Uterus (tissue), 4 donors: ENCODE measurements around the gene B4GALNT3. TPM values are rescaled to one million over a fixed set of nuclear protein-coding genes. Genes with fewer than 3 reads are reported as not detected.

ENCODE experiments used
- DNase-seq, 2 donors: peaks; one replicate each; pipeline ENCODE4 v3.0.0-alpha.2; 2019 to 2020
- H3K27ac ChIP-seq, 2 donors: fragments of 200-600 bp; sonication (generic); 1 replicate in 1 of 2; 2 replicates in 1 of 2; pipeline ENCODE4 v1.5.1; 2016 to 2018
- H3K27me3 ChIP-seq, 2 donors: fragments of 200-600 bp; sonication (generic); one replicate each; pipeline ENCODE4 v1.5.1; 2018 to 2019; ENCODE audit warnings: control low read depth in 1 of 2
- H3K36me3 ChIP-seq, 2 donors: fragments of 200-600 bp; sonication (generic); one replicate each; pipeline ENCODE4 v1.5.1; 2019; ENCODE audit warnings: control low read depth in 1 of 2
- H3K4me1 ChIP-seq, 2 donors: fragments of 200-600 bp; sonication (generic); one replicate each; pipeline ENCODE4 v1.5.1; 2018 to 2019; ENCODE audit warnings: control low read depth in 1 of 2
- H3K4me3 ChIP-seq, 2 donors: fragments of 200-600 bp; sonication (generic); 1 replicate in 1 of 2; 2 replicates in 1 of 2; pipeline ENCODE4 v1.5.1; 2018 to 2019; ENCODE audit warnings: mild to moderate bottlenecking in 1 of 2
- H3K9me3 ChIP-seq, 2 donors: fragments of 200-600 bp; sonication (generic); one replicate each; pipeline ENCODE4 v1.5.1; 2019; ENCODE audit warnings: control low read depth in 1 of 2
- POLR2A ChIP-seq, 2 donors: fragments of 450-650 bp; IDR thresholded peaks; one replicate each; pipeline ENCODE4 v1.6.1; 2016; ENCODE audit warnings: antibody characterized with exemption in 2 of 2, mild to moderate bottlenecking in 1 of 2, moderate library complexity in 1 of 2
- intact Hi-C: fragments of 100-400 bp; cut with DNase I; formaldehyde crosslinking; loops from one replicate; pipeline ENCODE4 v1.15.1; 2023; ENCODE audit warnings: low total_unique reads
- total RNA-seq, 4 donors: library from RNA; depleted of rRNA in 3 of 4; stranded (reverse); fragments of >200 nt in 3 of 4; gene quantifications; one replicate each; pipeline versions ENCODE4 v1.1.0 to v1.2.4, GENCODE V29; 2014 to 2023
- TF ChIP-seq, protein P1 (sequence below), 4 experiments: fragments of 200-600 bp in 2 of 4; fragments of 450-650 bp in 2 of 4; sonication (generic) in 2 of 4; IDR thresholded peaks; one replicate each; pipeline ENCODE4 v1.5.1; 2016 to 2019; ENCODE audit warnings: antibody characterized with exemption in 4 of 4, mild to moderate bottlenecking in 2 of 4, moderate library complexity in 1 of 4
- donor health status: DM: yes; HTN: yes; CAD: no.

B4GALNT3 gene
- total RNA-seq, 4 donors from 2014 or later, result 2.2 to 29.2 (median 3.1) TPM

DNA sequence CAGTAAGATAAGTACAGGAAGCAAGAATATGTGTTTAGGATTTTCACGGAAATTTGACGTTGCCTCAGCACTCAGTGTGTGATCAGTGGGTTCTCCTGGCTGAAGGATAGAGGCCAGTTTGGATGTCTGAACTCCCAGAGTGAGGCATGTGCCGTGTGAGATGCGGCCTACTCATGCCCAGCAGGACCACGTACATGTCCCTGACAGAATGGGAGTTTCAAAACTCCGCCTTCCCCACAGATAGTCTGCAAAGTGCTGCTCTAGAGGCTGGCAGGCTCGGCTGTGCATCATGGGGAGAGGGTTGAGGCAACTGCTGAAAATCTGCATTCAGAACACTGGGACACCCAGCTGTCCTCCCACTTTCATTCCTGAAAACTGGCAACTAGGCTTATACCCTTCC lies 145.2 kb downstream of the B4GALNT3 start:
- H3K36me3 ChIP-seq, result no peaks in the 10 kb centered on the region
- intact Hi-C loops, result no loop called here
- no peaks in the 10 kb centered on the region for H3K4me1 ChIP-seq
- no peaks in the 10 kb centered on the region for H3K9me3 ChIP-seq
- no peaks in the 10 kb centered on the region for H3K27me3 ChIP-seq
- TF ChIP-seq, protein P1, sequence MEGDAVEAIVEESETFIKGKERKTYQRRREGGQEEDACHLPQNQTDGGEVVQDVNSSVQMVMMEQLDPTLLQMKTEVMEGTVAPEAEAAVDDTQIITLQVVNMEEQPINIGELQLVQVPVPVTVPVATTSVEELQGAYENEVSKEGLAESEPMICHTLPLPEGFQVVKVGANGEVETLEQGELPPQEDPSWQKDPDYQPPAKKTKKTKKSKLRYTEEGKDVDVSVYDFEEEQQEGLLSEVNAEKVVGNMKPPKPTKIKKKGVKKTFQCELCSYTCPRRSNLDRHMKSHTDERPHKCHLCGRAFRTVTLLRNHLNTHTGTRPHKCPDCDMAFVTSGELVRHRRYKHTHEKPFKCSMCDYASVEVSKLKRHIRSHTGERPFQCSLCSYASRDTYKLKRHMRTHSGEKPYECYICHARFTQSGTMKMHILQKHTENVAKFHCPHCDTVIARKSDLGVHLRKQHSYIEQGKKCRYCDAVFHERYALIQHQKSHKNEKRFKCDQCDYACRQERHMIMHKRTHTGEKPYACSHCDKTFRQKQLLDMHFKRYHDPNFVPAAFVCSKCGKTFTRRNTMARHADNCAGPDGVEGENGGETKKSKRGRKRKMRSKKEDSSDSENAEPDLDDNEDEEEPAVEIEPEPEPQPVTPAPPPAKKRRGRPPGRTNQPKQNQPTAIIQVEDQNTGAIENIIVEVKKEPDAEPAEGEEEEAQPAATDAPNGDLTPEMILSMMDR (IDR thresholded peaks at IDR 0.05), result no peak
- no peak for TF ChIP-seq POLR2A (IDR thresholded peaks at IDR 0.05)
- DNase-seq, result no peak
- no peak overlapping the region for H3K27ac ChIP-seq
- H3K4me3 ChIP-seq, result no peak overlapping the region

DNA sequence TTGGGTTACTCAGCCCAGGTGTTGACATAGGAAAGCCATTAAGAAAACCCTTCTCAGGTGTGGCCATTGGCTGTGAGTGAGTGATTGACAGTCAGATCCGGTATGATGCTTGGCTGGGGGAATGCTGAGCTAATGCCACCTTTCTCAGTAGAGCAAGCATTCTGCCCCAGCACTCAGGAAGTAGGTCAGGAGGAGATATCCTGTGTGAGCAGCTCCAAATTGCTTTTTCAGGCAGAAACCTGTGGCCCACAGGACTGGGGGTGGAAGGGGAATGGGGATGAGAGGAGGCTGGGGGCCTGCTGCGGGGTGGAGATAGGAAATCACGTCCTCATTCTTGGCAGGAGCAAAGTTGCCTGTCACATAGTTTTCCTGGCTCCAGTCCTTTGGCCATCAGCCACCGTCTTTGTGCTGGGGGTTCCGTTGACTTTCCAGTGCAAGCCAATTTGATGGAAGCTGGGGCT lies 147.8 kb downstream of the B4GALNT3 start:
- Histone ChIP-seq H3K27me3 (no peaks in the 10 kb centered on the region), H3K36me3 (no peaks in the 10 kb centered on the region), H3K4me3 (no peak overlapping the region), H3K4me1 (no peaks in the 10 kb centered on the region), H3K27ac (peak overlapping the region in 1 of 2 donors; percentile 45), H3K9me3 (no peaks in the 10 kb centered on the region)
- TF ChIP-seq, protein P1 (IDR thresholded peaks at IDR 0.05), result no peak
- no peak for TF ChIP-seq POLR2A (IDR thresholded peaks at IDR 0.05)
- peak in 1 of 2 donors; percentile 52 for DNase-seq
- intact Hi-C loops, result no loop called here

DNA sequence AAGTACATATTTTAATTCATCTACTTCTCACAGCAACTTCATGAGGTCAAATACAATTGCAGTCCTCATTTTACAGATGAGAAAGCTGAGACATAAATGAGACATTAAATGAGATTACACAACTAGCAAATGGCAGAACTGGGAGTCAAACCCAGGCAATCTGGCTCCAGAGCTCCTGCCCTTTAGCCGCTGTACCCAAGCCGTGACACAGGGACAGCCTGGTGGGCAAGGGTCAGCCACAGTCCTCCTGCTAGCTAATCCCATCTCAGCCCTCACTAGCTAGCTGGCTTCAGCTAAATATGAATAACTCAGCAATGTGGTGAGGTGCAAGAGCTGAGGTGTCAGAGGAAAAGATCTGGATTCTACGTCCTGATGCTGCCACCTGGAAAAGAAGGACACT lies 148.7 kb downstream of the B4GALNT3 start:
- Histone ChIP-seq H3K9me3 (no peaks in the 10 kb centered on the region), H3K27me3 (no peaks in the 10 kb centered on the region), H3K36me3 (no peaks in the 10 kb centered on the region), H3K4me3 (no peak overlapping the region), H3K4me1 (no peaks in the 10 kb centered on the region), H3K27ac (no peak overlapping the region)
- TF ChIP-seq, protein P1 (IDR thresholded peaks at IDR 0.05), result no peak
- TF ChIP-seq POLR2A (IDR thresholded peaks at IDR 0.05), result no peak
- DNase-seq, result no peak
- intact Hi-C loops, result no loop called here

DNA sequence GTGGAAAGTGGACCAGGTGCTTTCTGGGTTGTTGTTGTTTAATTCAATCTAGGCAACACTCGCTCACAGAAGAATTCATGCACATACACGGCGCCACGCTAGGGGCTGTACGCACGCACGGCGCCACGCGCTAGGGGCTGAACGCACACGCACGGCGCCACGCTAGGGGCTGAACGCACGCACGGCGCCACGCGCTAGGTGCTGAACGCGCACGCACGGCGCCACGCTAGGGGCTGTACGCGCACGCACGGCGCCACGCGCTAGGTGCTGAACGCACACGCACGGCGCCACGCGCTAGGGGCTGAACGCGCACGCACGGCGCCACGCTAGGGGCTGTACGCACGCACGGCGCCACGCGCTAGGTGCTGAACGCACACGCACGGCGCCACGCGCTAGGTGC lies 149.2 kb downstream of the B4GALNT3 start:
- no peak for DNase-seq
- Histone ChIP-seq H3K9me3 (no peaks in the 10 kb centered on the region), H3K27me3 (no peaks in the 10 kb centered on the region), H3K27ac (no peak overlapping the region), H3K4me1 (no peaks in the 10 kb centered on the region), H3K4me3 (no peak overlapping the region), H3K36me3 (no peaks in the 10 kb centered on the region)
- intact Hi-C loops, result no loop called here
- no peak for TF ChIP-seq POLR2A (IDR thresholded peaks at IDR 0.05)
- TF ChIP-seq, protein P1 (IDR thresholded peaks at IDR 0.05), result no peak

DNA sequence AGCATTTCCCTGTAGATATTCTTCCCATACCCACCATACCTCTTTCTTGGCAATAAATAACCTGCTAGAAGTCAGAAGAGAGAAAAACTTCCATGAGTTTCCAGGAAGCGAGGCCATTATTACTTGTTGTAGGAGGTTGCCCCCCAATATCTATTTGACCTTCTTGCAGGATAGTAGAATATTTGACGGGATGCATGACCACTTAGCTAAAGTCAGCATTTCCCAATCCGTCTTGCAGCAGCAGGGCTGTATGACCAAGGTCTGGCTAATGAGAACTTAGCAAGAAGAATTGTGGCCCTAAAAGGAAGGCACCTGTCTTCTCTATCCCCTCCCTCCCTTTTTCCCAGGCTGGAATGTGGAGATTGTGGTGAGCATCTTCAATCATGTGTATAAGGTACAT lies 152.0 kb downstream of the B4GALNT3 start:
- H3K4me3 ChIP-seq, result no peak overlapping the region
- no peaks in the 10 kb centered on the region for H3K9me3 ChIP-seq
- H3K27ac ChIP-seq, result no peak overlapping the region
- H3K4me1 ChIP-seq, result no peaks in the 10 kb centered on the region
- no peaks in the 10 kb centered on the region for H3K36me3 ChIP-seq
- no peak for DNase-seq
- intact Hi-C loops, result no loop called here
- no peaks in the 10 kb centered on the region for H3K27me3 ChIP-seq
- no peak for TF ChIP-seq POLR2A (IDR thresholded peaks at IDR 0.05)
- TF ChIP-seq, protein P1 (IDR thresholded peaks at IDR 0.05), result no peak
